Tongue (tissue), 2 donors: ENCODE data around the gene LYSMD4. TPM values are rescaled to one million over a fixed set of nuclear protein-coding genes. Genes with fewer than 3 reads are reported as not detected.
A peak's percentile ranks its signal among the peaks of the same experiment; 100 is the strongest.
"Not testable (repeated sequence)": the region's sequence is repeated elsewhere in the genome, so short reads cannot be mapped to it uniquely, and the experiment has no call there.

Source experiments
- DNase-seq: peaks from one replicate; pipeline ENCODE4 v3.0.0-alpha.2; 2015
- total RNA-seq: library from RNA; depleted of rRNA; stranded (reverse); fragments of >200 nt; gene quantifications from one replicate; pipeline ENCODE4 v1.2.3, GENCODE V29; 2014

The LYSMD4 gene
- total RNA-seq: 35.4 TPM

DNA sequence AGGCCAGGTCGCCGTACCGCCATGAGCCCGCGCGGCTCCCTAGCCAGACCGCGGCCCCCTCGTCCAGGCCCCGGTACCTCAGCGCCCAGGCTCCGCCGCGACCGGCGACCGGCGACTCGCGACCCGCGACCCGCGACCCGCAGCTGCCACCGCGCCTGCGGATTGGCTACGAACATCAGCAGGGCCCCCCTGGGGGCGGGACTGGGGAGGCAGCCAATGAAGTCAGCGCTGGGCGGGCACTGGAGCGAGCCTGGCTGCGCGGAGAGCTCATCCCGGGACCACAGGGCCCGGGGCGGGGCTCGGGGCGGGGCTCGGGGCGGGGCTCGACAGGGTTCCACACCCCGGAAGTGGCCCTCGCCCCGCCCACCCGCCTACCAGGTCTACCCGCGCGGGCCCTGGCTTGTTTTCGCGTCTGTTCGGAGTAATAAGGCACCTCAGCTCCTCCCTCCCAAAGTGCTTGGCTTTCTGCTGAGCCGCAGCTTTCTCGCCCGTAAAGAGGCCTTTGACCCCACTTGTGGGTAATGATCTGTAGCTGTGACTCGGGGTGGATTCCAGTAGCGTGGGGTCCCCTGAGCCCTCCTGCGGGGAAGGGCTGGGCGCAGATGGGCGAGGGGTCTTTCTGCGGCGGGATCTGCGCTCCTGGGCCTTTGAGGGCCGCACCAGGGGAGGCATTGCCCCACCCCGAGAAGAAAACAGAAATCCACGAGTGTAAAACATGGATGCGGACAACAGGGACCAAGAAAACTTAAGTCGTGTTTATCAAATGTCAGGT is at the start of gene LYSMD4:
Gene LYSMD4, minus strand, starts transcription at position 170 of the 772 bp plus-strand sequence. CDS start 1,438 bp downstream, outside the sequence.
- DNase-seq: peak; percentile 98

DNA sequence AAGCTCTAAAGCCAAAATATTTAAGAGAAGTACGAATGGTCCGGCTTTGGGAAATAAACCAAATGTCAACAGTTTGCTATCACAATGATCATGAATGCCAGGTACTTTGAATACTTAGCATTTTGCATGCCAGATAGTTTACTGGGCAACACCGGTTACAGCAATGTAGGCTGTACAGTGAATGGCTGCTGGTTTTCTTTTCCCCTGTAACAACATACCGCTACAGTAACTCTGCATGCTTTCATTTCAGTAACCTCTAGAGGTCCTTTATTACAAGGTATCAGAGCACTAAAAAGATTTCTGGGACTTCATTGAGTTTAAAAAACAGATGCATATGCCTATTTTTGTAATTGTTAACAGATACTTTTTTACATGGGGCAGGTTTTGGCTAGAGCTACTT is 48.8 kb upstream of the LYSMD4 start:
- not testable (repeated sequence) for DNase-seq

DNA sequence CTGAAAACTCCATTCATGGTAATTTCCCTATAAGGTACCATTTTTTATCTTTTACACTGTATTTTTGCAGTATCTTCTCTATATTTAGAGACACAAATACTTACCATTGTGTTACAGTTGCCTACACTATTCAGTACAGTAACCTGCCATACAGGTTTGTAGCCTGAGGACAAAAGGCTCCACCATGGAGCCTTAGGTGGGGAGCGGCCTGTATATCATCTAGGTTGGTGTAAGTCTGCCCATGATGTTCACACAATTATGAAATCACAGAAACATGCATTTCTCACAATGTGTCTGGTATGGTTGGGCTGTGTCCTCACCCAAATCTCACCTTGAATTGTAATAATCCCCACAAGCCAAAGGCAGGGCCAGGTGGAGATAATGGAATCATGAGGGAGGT is 43.9 kb upstream of the LYSMD4 start:
- DNase-seq: no peak

DNA sequence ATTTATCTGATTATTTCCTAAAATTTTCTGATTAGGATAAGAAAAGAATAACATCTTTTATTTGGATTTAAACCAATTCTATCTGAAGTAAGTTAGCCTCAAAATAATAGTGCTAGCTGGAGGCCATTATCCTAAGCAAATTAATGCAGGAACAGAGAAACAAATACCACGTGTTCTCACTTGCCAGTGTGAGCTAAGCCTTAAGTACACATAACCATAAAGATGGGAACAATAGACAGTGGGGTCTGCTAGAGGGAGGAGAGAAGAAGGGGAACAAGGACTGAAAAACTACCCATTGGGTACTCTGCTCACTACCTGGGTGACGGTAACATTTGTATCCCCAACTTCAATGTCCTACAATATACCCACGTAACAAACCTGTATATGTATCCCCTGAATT is 31.3 kb upstream of the LYSMD4 start:
- no peak for DNase-seq

DNA sequence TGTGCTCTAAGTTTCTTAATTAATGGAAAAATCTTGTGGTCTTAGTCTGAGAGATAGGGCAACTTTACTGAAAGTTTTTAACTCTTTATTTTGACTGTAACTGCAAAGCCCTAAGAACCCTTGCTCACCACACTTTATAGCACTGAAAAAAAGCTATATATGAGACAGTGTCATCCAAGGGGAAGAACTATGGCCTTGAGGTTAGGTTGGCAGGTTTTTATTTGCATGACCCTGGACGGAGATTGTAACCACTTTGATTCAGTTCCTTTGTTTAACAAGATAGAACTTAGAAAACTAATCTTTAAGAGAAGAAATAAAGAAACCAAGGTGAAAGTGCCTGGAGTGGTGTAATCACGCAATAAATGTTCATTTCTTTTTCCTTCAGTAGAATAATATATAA is 30.6 kb upstream of the LYSMD4 start:
- no peak for DNase-seq

DNA sequence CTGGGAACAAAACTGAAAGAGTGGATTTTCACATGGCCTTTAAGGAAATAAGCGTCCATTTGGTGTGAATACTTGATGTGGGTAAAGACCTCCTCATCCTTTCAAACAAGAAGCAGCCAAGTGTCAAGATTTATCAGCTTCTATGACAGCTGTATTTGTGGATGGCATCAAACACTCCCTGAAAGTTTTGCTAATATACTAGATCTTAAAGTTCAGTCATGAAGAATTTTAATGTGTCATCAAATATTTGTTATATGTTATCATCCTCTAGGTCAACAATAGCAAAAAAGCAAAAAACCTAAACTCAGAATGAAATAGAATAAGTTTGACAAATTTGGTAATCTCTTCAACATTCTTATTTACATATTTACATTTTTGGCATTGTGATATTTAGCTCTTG is 29.1 kb upstream of the LYSMD4 start:
- DNase-seq: no peak

DNA sequence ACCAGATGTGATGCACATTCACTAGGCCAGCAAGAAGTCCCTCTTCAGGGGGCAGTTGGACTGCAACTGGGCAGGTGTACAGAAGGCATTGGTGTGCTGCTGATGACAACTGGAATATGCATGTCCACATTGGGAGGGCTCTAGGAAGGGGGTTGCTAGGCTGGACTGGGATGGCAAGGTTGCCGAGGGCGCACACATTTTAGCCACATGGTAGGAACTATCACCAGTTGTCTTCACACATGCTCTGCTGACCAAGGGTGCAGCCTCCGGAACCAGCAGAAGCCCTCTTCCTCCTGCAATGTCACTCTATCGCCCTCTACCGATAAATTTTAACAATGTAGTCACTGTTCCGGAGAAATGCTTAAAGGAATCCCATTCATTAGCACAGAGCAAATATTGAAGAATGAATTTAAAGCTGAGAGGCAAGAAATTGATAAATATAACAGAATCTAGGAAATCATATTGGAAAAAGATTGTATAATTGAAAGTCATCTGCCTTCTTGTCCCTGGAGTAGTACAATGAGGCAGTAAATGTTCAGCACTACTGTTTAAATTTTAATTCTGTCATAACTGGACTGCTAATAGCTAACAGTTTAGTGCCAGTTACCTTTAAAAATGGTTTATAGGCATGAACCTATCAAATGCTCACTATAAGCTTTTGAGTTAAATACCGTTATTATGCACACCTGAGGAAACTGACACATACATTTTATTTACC is 22.6 kb upstream of the LYSMD4 start:
- DNase-seq: peak; percentile 86

DNA sequence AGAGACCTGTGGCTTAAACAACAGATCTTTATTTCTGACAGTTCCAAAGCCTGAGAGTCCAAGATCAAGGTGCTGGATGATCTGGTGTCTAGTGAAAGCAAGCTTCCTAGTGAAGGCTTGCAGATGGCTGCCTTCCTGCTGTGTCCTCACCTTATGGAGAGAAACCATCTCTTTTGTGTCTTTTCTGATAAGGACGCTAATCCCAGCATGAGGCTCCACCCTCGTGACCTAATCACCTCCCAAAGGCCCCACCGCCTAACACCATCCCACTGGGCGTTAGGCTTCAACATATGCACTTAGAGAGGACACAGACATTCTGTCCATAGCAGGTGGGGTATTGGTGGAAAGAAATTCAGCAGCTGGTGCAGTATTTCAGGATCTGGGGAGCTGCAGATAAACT is 19.8 kb upstream of the LYSMD4 start:
- DNase-seq: no peak

DNA sequence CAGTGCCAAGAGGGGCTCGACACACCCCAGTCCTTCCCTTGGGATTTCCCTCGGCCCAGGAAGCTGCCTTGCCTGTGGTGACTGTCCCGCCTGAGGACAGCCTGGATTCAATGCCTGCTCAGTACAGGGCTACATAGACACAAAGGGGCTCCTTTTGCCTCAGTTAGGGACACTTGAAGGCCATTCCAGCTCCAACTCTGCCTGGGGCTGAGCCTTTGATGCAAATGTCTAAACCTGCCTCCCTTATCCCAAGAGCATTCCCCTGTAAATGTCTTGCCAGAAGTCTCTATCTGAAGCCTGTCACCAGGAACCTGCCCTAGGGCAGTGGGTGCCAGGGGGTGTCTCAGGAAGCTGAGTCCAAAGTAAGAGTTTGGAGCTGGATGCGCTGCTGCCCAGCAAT is 19.3 kb upstream of the LYSMD4 start:
- no peak for DNase-seq

DNA sequence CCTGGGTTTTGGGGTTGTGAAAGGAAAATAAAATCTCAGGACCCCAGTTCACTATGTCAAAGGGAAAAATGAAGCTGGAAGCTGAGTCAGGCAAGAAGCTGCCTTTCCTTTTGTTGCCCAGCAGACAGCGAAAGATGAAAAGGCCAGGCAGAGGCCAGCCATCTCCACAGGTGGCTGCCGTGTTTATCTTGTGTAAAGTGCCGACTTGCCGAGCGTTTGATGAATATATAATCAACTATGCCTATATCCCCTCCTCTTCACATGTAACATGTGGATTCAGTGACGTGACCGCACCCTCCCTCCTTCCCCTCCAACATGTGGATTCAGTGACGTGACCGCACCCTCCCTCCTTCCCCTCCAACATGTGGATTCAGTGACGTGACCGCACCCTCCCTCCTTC is 17.1 kb upstream of the LYSMD4 start:
- not testable (repeated sequence) for DNase-seq

DNA sequence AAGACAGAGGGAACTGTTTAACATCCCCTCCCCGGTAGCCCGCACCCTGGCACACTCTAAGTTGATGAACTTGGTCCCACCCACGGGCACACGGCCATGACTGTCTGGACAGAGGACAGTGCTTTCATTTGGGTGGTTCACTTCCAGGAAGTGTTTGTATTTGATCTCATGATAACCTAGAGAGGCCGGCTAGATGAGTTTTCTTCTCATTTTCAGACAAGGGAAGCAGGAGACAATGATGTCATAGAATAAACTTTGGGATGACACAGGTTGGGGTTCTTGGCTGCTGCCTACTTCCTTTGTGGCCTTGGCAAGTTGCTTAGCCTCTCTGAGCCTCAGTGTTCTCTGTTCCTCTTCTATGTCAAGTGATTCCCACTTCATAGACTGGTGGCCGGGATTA is 16.1 kb upstream of the LYSMD4 start:
- no peak for DNase-seq

DNA sequence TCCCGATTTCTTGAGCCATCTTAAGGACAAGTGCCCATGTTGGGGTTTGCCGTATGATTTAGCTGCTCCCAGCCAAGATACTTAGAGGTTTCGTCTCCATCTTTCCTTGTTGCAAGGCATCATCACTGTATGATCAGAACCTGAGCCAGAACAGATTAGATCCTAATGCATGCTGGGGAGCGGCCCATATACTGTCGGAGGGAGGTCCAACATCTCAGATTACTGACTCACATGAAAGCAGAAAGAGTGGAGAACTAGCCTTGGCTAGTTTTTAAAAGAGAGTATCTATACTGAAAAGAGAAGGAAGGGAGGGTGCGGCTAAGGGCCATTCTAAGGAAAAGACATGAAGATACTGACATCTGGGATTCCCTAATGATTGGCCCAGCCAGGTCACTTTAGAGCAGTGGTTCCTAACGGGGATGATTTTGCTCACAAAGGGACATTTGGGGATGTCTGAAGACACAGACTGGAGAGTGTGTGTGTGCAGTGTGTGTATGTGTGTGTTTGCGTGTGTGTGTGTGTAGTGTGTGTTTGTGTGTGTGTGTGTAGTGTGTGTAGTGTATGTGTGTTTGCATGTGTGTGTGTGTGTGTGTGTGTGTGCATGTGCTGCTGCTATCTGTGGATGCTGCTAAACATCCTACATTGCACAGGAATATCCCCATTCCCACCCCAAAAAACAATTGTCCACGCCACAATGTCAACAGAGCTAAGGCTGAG is 12.3 kb upstream of the LYSMD4 start:
- no peak for DNase-seq

DNA sequence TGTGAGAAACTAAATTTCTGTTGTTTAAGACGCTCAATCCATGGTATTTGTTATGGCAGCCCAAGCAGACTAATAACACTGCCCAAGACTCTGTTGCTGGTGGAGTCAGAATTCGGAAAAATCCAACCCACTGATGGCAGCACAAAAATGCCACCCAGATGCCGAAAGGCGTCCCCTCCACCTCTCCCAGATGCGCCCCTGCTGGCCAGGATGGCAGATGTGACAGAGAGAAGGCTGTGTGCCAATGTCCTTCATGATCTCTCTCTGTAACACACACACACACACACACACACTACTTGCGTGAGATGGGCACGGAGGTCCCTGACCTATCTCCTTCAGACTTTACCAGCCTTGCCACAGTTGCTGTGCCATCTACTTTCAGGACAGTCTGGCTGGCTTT is 10.9 kb upstream of the LYSMD4 start:
- DNase-seq: no peak

DNA sequence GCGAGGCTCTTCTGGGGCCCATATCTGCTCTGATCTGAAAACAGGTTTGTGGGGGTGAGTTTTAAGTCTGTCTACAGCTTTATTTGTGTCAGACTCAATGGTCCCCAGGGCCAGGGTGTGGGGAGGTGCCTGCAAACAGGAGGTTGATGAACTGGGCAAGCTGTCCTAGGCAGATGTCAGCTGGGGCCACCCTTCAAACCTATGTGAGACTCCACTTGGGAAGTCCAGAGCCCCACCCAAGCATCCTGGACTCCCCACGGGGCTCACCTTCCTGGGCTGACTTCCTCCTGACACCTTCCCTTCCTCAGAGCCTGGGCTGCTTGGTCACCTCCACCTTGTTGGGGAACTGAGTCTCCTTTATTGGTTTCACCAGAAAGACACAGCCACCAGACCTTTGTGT is 8.6 kb upstream of the LYSMD4 start:
- DNase-seq: no peak

DNA sequence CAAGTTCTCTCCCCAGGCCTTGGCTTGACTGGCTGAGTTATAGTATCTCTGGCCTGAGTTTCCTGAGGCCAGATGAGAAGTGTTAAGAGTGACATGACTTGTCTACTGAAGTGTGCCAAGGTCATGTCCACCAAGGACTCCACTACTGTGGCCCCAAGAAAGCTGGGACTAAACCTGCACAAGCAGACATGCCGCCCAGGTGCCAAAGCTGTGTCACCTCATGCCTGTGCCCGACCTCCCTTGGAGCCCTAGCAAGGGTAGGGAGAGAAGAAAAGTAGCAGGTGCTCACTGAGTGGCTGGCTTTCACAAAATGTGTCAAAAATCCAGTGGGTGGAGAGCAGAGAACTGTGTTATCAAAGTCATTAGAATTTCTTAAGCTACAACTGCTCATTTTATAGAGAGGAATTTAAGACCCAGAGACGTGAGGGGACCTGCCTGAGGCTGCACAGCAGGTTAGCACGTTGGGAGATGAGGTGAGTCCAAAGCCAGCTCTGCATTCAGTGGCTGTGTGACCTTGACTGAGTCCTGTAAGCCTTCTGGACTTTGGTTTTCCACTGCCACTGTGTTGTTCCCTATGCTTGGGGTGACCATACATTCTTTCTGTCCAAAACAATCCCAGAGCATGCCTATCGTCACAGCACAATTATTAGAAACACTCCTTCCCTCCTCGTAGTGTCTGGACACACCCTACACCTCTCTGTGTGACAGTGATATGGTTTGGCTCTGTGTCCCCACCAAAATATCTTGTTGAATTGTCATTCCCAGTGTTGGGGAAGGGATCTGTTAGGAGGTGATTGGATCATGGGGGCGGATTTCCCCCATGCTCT is 5.0 kb upstream of the LYSMD4 start:
- DNase-seq: no peak

DNA sequence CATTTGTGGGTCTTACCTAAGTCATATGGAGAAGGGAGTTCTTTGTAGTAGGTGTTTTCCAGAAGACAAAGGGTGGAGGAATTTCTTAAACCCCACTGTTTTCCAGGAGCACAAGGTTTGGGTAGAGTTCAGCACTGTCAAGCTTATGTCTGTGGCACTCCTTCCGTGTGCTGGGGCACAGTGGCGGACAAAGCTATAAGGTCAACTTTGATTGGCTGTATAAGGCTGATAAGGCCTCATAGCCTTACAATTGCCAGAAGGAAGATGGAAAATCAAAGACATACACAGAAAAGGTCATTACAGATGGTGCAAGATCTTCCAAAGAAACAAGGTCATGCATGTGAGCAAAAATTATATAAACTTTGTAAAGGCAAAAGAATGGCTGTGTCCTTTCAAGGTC is 3.5 kb upstream of the LYSMD4 start:
- no peak for DNase-seq

DNA sequence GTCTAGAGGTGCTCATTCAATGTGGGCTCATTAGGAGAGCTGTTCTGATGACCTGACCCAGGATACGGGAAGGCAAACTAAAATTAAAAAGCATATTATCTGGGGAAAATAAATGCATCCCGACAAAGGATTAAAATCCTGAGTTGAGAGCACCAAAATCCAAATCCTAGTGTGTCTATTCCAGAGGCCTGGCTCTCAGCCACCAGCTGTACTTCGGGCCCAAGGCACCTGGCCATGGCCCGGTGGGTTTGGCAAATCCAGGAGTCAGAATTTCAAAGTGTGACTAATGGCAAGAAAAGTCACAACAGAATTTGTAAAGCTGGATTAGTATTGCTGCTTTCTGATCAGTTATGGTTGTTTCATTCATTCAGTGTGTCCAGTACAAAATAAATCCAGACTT is 2.6 kb upstream of the LYSMD4 start:
- no peak for DNase-seq

DNA sequence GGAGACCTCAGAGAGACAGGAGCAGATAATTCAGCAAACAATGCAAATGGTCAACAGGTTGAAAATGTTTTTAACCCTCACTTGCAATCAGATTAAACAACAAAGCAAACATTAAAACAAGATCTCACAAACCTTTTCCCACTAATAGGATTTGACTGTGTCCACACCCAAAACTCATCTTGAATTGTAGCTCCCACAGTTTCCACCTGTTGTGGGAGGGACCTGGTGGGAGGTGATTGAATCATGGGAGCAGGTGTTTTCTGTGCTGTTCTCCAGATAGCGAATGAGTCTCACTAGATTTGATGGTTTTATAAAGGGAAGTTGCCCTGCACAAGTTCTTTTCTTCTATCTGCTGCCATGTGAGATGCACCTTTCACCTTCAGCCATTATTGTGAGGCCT is 1.3 kb upstream of the LYSMD4 start:
- no peak for DNase-seq

DNA sequence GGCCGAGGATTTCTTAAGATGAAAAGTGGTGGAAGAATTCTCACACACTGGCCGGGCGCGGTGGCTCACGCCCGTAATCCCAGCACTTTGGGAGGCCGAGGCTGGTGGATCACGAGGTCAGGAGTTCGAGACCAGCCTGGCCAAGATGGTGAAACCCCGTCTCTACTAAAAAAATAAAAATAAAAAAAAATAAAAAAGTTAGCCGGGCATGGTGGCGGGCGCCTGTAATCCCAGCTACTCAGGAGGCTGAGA is 729 bp upstream of the LYSMD4 start:
- DNase-seq: not testable (repeated sequence)

DNA sequence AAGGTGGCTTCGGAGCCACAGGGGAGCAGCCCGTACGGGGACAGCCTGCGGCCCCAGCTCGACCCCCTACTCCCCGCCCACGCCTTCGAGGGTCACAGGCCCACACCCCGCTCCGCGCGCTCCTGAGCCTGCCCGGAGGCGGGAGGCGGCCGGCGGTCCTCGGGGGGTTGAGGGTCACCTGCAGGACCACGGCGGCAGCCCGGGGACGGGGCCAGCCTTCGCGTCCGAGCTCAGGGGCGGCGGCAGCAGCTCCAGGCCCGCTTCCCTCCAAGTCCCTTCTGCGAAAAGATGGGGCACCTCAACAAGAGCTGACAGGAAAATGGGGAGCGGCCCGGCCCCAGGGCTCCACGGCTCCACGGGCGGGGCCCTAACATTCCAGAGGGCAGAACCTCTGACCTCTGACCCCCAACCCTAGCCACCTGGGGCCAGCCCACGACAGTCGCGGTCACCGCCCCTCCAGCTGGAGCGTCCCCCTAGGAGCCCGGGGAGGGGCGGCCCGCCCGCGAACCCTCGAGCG is 428 bp downstream of the LYSMD4 start:
- no peak for DNase-seq

DNA sequence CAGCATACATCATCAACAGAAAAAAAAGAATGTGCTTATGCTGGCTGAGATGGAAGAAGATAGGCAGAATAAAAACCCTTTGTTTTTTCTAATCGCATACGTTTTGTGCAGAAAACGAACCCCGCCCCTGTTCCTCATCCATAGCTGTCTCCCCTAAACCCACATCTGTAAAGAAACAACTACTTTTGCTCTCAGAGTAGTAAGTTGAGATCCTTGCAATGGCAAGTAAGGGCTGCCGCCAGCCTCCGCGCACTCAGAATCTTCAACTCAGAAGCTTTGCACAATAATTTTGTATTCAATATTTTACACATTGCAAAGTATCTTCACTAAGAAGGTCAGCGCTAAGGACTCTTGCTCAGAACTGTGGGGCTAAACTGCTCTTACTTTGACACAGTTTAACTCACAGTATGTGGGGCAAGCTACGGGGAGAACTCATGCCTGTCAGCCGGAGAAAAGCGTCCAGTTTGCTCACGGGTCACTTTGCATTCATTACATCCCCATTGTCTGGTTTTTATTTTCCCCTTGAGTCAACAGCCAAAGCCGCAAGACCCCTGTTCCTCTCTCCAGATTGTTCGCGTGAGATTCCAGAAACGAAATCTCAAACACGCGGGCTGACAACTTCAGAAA is 1.0 kb downstream of the LYSMD4 start:
- DNase-seq: peak; percentile 51
